Right forelimb (tissue), 1 donor: ENCODE results near the gene RXRA.

Experiments
- DNase-seq: peaks from one replicate; pipeline ENCODE4 v3.0.0-alpha.2; 2018

RXRA gene

DNA sequence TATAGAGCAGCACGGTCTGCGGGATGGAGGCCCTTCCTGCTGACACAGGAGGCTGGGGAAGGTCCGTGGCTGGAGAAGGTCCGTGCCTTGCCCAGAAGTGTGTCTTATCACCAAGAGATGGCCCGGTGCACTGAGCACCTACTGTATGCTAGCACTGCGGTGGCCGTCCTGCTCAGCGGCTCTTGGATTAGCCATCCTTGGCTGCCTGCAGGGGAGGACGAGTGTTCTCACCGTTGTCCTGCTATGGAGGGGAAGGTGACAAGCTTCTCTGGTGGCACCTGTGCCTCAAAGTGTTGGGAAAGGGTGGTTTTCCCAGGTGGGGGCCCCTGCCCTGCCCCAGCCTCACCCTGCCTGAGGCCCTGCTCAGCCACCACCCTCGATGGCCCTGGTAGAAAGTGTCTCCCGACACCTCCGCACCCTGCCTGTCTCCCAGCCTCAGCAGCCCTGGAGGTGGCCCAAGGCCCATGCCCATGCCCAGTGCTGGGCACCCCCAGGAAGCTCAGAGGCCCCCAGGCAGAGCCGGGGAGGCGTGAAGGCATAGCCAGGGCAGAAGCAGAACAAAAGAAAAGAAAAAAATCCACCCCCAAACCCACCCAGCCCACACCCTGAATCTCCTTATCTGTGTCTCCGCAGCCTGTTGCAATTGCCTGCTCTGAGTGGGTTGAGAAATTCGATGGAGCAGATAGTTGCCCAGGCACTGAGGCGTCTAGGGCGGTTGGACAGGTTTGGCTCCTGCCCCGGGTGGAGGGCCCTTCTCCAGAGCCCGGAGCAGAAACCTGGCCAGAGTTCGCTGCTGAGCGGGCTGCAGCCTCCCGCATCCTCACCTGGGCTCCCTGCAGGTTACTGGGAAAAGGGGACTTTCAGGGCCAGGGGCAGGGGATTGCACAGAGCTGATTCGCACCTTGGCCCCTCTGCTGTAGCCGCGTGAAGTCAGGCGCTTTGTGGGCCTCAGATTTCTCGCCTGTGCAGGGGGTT, 30.5 kb downstream of the RXRA start:
- no peak for DNase-seq

DNA sequence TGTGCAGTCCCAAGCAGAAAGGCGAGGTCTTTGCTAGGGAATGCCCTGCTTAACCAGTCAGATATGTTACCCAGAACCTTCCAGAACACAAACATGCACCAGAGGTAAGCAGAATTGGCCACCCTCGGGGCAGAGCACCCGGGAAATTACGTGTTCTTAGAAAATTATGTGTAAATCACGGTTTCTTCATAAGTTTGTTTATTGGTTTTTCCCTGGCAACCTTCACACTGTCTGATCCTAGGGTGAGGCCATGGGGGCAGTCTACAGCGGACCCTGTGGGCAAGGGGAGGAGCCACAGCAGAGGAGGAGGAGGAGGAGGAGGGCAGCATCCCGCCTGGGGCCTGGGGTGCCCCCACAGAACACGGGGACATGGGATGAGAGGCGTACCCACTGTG, 31.4 kb downstream of the RXRA start:
- no peak for DNase-seq

DNA sequence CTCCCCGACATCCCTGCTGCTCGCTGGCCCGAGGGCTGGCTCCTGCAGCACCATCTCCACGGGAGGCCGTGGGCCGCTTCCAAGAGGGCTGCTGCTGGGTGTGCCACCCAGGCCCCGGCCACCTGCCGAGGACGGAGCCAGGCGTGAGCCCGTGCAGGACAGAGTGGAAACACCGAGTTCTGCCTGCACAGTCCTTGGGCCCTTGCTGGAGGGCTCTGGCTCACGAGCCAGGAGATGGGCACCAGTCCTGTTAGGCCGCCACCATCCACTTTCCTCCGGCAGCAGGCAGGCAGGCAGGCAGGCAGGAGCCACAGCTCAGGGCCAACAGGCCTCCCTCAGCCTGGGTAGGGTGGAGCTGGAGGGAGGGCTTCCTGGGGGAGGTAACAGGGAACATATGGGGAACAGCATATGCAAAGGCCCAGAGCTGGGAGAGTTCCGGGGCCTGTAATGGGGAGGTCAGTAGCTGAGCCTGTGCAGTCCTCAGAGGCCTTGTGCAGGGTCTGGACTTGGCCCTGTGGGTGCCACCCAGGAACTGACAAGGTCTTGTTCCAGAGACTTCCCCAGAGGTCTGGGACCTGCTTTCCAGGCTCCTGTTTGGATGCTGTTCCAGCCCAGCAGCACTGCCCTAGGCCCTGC, 31.9 kb downstream of the RXRA start:
- no peak for DNase-seq

DNA sequence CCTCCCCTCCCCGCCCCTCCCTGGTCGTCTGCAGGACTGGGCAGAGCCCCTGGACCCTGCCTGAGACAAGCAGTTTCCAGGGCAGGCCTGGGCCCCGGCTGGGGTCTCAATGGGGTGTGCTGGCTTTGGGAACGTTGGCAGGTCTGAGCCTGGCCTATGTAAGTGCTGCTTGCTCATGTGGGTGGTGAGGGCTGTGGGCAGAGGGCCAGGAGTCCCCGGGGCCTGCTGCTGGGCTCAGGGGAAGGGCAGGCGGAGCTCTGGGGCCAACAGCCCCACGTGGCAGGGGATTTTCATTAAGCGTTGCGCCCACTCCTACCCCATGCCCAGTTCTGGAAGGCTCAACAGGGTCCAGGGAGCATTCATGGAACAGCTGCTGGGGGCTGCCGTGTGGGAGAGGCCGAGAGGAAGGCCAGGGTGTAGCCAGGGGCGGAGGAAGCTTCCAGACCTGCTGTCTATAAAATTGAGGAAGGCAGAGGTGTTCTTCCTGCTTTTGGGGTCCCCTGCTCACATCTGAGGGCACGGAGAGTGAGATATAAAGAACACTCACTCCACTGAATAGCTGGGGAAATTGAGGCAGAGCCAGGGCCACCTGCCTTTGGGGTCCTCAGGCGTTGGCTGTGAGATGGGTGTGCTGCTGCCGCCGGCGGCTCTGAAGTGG, 32.5 kb downstream of the RXRA start:
- no peak for DNase-seq

DNA sequence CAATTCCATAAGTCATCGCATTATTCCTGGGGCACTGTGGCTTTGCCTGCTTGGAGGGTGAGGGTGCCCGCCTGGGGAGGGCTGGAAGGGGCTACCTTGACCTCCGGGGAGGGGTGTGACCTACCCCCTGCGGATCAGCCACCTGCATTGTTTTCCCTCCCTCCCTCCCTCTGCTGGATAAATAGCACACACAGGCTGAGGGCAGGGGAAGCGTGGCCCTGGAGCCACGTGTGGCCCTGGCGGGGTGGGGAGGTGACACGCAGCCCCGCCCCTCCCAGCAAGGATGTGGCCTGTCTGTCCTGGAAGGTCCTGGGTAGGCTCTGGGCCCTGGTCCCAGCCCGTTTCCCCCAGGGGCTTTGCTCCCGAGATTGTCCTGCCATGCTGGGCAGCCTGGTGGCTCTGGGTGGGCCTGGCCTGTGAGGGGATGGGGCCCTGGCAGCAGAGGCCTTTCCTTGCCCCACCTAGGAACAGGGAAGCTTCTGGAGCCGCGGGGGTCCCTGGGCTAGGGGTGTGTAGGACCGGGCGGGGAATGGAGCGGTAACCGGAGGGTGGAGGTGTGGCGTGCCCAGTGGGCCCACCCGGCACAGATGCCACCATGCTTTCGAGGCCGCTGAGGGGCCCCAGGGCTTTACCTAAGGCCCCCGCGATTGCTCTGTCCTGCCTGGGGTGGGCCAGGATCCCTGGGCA, 33.4 kb downstream of the RXRA start:
- DNase-seq, result no peak

DNA sequence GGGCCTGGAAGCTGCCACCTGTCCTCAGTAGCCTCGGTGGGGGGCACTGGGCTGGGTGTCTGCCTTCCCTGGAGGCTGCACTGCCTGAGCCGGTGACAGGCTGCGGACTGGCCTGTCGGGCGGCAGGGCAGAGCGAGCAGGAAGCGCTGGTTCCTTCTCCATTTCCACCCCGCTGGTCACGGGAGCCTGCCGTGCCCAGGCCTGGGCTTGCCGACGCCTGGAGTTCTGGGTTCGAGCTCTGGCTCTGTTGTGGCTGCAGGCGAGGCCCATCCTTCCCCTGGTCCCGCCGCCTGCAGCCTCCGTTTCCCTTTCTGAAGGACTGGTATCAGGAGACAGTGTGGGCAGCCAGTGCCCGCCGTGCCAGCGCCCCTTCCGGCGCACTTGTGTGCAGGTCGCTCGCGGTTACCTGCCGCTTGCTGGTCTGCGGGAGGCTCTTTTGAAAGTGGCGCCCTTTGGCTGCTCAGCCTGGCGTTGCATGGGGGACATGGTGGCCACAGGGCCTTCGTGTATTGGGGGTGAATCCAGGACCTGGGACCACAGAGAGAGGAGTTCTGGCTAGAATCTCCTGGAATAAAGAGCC, 34.0 kb downstream of the RXRA start:
- no peak for DNase-seq

DNA sequence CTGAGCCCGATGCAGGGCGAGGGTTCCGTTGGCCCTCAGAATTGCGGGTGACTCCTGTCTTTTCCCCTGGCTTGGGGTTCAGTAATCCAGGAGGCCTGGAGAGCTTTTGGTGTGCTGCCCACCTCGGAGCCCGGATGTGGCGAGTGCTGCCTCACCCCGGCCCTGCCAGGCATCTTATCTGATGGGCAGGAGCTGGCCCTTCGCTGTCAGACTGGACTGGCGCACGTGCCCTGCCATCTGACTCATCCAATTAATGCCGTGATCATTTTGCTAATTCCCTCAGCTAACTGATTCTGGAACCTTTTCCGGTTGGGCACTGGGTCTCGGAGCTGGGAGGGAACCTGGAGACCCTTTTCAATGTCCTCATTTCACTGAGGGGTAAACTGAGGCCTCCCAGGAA, 34.6 kb downstream of the RXRA start:
- no peak for DNase-seq

DNA sequence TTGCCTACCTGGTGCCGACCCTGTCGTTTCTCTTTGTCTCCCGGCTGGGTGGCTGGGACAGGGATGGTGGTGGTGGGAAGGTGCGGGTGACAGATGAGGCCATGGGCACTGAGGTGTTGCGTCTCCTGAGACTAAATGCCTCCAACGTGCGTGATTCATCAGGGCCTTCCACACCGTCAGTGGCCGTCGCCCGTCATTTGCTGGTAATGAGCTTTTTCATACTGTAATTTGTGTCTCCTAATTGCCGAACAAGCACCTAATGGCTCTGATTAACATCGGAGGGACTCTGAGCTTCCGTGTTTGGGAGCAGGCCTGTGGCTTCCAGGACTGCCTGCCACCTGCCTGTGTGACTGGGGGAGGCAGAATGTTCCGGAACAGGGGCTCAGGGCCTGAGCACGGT, 35.2 kb downstream of the RXRA start:
- DNase-seq, result no peak

DNA sequence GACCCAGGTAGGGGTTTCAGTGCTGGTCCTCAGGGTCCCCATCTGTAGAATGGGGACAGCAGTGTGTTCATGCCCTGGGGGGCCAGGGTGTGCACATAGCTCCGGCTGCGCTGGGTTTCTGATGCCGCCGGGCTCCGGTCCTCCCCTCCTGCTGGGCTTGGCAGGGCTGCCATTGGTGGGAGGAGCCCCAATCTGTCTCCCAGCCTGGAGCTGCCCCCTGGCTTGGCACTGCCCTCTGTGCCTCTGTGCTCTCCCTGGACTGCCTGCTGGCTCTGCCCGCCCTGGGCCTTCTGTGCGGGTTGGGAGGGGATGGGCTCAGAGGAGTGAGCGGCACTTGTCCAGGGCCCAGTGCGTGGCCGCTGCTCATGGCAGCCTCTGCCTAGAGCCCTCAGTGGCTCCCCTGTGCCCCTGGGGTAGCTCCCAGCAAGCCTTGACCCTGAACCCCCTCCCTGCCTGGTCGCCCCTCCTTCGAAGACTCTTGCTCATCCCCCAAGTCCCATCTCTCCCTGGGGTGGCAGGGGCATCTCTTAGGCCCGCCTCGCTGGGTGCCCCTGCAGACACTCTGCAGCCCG, 35.7 kb downstream of the RXRA start:
- no peak for DNase-seq

DNA sequence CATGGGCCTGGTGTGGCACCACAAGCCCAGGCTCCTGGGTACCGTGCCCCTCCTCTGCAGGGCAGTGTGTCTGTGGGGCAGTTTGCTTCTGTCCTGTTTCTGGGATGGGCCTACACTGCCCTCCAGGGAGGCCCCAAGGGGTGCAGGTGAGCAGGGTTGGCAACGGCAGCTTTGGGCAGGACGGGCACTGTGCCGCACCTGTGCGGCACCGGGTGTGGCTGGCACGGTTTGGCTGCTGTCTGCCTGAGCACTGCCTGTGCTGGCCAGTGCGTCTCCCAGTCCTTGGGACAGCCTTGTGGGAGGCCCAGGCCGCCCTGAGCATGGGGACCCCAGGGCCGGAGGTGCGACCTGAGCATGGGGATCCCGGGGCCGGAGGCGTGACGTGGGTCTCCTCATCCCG, 37.2 kb downstream of the RXRA start:
- no peak for DNase-seq

DNA sequence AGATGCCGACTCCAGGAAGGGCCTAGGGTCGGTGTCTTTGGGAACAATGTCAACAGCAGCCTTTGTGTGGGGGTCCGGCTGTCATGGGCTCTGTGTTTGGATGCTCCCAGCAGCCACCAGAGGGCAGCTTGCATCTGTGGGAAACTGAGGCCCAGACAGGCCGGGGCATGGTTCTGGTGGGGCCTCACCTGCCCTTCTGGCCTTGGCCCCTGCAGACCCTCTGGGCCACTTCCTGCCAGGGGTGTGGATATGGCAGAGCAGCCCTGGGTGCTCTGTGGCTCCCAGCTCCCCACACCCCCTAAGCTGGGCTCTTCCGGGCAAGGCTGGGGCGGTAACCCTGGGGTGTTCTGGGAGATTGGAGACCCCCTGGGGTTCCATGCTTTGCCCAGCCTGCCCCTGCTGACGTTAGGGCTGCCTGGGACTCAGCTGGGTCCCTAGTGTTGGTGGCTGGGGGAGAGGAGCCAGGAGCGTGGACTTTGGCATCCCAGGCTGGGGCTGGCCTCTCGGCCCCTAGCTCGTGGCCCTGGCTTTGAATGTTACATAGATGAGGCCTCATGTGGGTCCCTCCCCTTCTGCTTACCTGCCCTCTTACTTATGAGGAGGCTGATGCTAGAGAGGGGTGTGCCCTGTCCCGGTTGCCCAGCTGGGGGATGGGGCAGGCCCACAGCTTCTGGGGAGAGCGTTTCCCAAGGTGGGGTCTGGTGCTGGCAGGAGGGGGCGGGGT, 38.3 kb downstream of the RXRA start:
- no peak for DNase-seq

DNA sequence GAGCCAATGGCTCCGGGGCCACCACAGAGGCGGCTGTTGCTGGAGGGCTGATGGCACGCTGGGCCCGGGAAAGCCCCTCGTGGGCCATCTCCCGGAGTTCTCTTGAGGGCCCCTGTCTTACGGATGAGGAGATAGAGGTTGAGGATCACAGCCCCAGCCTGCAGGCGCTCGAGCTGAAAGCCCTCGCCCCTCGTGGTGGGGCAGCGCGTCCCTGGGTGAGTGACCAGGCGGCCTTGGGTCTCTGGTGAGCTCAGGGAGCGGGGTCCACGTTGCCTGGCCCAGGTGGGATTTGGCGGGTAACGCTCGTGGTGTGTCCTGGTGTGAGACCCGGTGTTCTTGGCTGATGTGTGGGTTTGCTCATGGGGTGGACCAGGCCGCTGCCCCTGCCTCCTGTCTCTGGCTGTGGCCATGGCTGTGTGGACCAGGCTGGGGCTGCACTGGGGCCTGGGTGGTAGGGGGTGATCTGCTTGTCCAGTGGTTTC, 38.9 kb downstream of the RXRA start:
- no peak for DNase-seq

DNA sequence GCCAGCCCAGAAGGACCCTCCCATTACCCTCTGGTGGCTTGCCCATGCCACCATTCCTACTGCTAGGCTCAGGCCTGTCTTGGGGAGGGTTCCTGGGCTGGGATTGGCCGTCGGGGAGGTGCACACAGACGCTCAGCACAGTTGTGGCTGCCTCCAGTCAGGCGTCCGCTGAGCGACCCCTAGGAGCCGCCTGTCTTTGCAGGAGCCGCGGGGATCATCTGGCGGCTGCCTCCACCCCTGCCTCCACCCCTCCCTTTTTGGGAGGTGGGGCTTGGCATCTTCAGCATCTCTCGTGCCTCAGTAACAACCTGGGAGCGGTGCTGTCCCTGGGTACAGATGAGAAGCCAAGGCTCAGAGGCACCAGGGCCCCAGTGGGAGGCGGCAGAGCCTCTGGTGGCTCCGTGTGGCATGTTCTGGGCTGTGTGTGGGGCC, 39.6 kb downstream of the RXRA start:
- no peak for DNase-seq

DNA sequence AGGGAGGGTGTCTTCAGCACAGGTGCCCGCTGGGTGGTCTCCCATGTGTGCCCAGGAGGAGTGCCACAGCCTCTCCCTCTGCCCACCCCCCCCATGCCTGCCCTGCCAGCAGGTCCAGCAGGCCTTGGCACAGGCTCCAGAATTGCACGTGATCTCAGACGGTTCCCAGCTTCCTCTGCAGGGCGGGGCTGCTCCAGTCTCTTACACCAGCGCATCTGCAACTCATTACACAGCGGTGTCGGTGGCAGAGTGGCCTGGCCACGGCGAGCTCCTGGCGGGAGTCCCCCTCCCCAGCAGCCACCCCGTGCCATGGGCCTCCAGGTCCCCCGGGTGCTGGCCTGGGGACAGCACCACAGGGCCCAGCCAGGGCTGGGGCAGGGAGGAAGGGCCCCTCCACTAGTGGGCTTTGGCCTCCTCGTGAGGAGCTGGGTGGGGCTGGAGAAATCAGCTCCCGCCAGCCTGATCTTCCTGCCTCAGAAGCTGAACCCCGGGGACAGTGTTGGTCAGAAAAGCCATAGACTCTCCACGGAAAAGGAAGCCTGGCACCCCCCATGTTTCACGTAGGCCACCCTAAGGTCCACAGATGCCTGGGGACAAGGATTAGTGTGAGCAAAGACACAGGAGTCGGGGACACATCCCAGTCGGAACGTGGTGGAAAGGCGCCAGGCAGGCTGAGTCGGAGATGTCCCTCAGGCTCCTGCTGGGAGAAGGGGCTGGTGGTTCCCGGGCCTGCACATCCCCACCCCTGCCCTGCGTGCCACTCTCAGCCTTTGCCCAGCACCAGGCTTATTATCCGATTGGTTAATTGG, 40.2 kb downstream of the RXRA start:
- peak; percentile 93 for DNase-seq

DNA sequence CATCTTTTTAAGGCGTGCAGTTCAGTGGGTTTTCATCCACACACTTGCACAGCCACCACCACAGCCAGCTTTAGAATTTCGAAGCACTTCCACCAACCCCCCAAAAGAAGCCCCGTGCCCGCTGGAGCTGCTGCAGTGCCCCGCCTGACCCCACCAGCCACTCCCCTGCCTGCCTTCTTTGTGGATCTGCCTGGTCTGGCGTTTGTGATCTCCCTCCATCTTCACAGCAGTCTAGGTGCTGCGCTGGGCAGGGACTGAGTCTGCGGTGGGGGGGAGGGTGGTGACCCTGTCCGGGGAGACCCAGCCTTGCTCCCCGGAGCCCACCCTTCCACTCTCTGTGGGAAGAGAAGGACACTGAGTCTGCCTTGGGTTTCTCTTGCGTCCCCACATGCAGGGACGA, 40.8 kb downstream of the RXRA start:
- DNase-seq, result no peak

DNA sequence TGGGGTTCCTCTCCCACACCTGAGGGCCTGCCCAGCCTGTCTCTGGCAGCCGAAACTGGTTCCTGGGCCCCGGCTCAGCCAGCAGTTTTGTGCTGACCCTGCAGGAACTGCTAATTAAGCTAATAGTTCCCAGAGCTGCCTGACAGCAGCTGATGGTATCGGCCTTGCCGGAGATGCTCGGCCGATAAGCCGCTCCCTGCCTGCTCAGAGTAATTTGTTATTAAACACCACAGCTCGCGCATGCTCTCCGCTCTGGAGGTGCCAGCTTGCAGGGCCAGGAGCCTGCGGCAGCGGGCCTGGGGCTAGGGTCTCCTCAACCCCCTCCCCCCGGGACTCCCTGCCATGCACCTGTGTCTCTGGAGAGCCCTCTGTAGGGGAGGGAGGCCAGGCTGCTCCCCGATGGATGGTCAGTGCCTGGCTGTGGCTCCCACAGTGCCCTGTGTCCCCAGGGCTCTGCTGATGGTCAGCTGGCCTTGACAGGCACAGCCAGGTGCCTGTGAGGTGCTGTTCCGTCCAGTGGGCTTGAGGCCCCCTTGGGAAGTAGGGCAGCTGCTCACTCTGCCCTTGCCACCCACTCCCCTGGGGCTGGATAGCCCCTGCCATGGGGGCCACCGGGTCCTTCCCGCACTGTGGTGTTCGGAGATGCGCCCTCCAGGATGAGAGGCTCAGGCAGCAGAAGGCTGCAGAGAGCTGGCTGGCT, 41.7 kb downstream of the RXRA start:
- no peak for DNase-seq

DNA sequence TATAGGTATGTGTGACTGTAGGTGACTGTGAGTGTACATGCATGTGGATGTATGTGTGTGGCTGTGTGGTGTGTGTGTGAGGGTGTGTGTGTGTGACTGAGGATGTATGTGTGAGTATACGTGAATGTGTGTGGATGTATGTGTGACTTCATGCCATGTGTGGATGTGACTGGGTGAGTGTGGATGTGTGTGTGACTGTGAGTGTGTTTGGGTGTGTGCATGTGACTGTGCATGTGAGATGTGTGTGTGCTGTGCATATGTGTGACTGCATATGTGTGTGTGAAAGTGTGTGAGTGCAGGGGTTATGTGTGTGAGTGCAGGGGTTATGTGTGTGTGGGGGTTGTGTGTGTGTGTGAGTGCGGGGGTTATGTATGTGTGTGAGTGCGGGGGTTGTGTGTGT, 42.3 kb downstream of the RXRA start:
- no peak for DNase-seq

DNA sequence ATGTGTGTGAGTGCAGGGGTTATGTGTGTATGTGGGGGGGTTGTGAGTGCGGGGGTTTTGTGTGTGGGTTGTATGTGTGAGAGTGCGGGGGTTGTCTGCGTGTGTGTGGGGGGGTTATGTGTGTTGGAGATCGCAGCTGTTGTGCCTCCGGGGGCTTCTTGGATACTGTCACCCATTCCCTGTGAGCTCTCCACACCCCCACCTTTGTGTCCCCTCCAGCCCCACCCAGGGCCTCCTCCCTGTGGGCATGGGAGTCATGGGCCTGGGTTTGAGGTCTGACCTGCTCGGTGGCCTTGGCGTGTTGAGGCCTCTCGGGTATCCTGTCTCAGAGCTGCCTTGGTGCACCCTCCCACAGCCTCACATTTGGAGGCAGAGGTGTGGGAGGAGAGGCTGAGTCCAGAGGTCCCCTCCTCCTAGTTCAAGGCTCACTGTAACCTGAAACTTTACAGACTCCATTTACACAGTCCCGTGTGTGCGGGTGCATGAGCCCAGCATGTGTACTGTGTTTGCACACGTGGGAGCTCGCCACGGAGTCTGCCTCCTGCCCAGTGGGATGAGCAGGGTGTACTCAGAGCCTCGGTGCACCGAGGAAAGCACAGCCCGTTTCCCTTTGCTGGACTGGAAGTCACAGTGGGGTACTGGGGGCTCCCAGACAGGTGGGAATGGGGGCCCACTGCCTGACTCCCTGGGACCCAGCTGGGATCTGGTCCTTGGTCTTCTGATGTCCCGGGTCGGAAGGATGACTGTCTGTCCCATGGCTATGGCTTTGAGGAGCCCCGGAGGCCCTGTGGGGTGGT, 43.4 kb downstream of the RXRA start:
- DNase-seq, result no peak

DNA sequence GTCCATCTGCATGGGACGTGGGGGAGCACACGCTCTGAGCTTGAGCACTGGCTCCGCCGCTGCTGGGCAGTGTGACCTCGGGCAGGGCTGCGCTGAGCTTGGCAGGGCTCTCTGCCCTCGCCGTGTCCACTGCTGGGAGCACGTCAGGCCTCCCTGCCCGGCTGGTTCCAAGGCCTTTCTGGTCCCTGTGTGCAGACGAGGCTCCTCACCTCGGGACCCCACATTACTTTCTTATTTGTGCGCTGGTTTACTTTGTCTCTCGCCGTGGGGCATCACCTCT, 43.9 kb downstream of the RXRA start:
- no peak for DNase-seq
